Adipose tissue (tissue), 3 donors: ENCODE results near the gene SUCLG2. TPM values are rescaled to one million over a fixed set of nuclear protein-coding genes. Genes with fewer than 3 reads are reported as not detected.
"Not testable (repeated sequence)": the region's sequence is repeated elsewhere in the genome, so short reads cannot be mapped to it uniquely, and the experiment has no call there.

Experiments used
- H3K27ac ChIP-seq: one replicate; pipeline ENCODE4 v1.5.1; 2013; ENCODE audit warnings: low read depth, low read length
- WGBS, 3 donors: extraction: QIAGEN DNeasy Blood & Tissue Kit; methylation state at CpG; one replicate each; pipeline ENCODE4 v1.1.7; 2013; 5-methylcytosine and 5-hydroxymethylcytosine counted together
- polyA plus RNA-seq, 3 donors: library from polyadenylated mRNA; stranded (reverse); fragments of 200-250 nt; gene quantifications; one replicate each; pipeline ENCODE4 v1.2.3, GENCODE V29; 2013
- donor health status: healthy with polysubstance abuse.
- donor health status: Bipolar disorder and iron deficiency.
- donor health status: healthy.

The SUCLG2 gene
- polyA plus RNA-seq, 3 donors = 26.2 to 64.3 (median 50.3) TPM

DNA sequence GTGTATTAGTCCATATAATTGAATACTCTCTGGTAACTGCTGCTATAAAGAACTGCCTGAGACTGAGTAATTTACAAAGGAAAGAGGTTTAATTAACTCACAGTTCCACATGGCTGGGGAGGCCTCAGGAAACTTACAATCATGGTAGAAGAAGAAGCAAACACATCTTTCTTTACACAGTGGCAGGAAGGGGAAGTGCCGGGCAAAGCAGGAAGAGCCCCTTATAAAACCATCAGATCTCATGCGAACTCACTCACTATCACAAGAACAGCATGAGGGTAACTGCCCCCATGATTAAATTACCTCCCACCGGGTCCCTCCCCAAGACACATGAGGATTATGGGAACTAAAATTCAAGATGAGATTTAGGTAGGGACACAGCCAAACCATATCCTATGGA, 69.8 kb downstream of the SUCLG2 start:
- not testable (repeated sequence) for H3K27ac ChIP-seq
- 78 to 100% (median 82%) methylated on average over 3 of the region's 3 CpGs for WGBS, 3 donors

GRCh38 chr3:67580430-67581000, 73.9 kb downstream of the SUCLG2 start:
- no peak overlapping the region for H3K27ac ChIP-seq
- WGBS, 3 donors = 82 to 90% (median 84%) methylated on average over 6 of the region's 6 CpGs

GRCh38 chr3:67578416-67578815, 76.0 kb downstream of the SUCLG2 start:
- 68 to 88% (median 69%) methylated on average over 5 of the region's 5 CpGs for WGBS, 3 donors
- H3K27ac ChIP-seq = no peak overlapping the region

DNA sequence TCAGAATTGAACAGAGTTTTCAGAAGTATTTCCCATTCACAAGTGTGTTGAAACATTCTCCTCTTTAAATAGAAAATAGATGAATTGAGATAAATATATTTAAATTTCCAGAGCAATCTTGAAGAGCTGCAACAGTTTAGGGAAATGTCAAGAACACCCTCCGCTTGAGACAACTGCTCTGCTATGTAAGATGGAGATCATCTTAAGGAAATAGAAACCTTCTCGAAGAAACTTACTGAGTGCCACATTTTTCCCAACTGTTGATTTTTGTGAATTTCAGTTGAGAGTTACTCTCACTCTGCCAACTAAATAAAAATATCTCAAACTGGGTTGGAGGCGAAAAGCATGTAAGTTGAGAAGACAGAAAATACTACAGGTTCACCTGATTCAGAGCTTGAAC, 78.0 kb downstream of the SUCLG2 start:
- WGBS, 3 donors = 91 to 97% (median 97%) methylated on average over 3 of the region's 3 CpGs
- H3K27ac ChIP-seq = no peak overlapping the region

- 64 to 94% (median 89%) methylated on average over 3 of the region's 3 CpGs for WGBS, 3 donors
- no peak overlapping the region for H3K27ac ChIP-seq
These were observed 85.1 kb downstream of the SUCLG2 start for GRCh38 chr3:67569324-67569723.

DNA sequence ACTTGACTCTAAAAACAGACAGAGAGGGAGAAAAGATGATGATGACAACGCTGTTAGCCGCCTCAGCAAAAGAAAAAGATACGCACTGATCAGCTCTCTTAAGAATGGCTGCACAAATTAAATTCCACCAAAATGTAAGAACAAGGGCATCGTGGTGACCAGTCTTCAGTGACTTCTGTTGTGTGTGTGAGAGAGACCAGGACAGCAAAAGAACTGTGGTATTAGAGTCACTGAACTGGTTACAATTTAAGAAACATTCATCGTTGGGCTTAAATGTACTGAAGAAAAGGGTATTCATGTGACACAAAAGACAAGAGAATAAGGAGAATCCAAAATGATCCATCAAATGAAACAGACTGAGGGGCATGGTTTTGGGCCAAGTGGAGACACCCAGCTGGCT, 86.5 kb downstream of the SUCLG2 start:
- no peak overlapping the region for H3K27ac ChIP-seq
- WGBS, 3 donors = 75 to 85% (median 84%) methylated on average over 5 of the region's 5 CpGs

GRCh38 chr3:67564973-67565372, 89.4 kb downstream of the SUCLG2 start:
- WGBS, 3 donors = 86 to 98% (median 93%) methylated on average over 1 of the region's 1 CpG
- no peak overlapping the region for H3K27ac ChIP-seq

GRCh38 chr3:67564008-67564407, 90.4 kb downstream of the SUCLG2 start:
- WGBS, 3 donors = 85 to 88% (median 88%) methylated on average over 3 of the region's 3 CpGs
- H3K27ac ChIP-seq = no peak overlapping the region

GRCh38 chr3:67561667-67562394, 92.6 kb downstream of the SUCLG2 start:
- H3K27ac ChIP-seq = no peak overlapping the region
- 83 to 88% (median 88%) methylated on average over 2 of the region's 2 CpGs for WGBS, 3 donors

DNA sequence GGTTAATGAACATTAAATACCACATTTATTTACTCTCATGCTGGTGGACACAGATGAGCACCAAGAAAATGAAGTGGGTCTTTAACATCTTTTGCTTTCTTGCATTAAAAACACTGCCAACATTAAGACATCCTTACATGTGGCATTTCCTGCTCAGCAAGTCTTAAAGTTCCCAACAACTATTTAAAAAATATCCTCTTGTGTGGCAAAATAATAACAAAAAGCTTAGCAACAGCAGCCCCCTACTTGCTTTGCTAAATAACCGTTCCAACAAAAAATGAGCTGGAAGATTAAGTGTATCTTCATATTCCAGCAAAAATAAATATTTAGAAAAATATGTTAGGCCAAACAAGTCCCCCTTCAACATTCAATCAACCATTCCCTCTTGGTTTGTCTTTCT, 93.1 kb downstream of the SUCLG2 start:
- 33 to 73% (median 40%) methylated on average over 1 of the region's 1 CpG for WGBS, 3 donors
- no peak overlapping the region for H3K27ac ChIP-seq

- no peak overlapping the region for H3K27ac ChIP-seq
- 95 to 96% (median 95%) methylated on average over 7 of the region's 7 CpGs for WGBS, 3 donors
These were observed 95.3 kb downstream of the SUCLG2 start for GRCh38 chr3:67559029-67559605.

DNA sequence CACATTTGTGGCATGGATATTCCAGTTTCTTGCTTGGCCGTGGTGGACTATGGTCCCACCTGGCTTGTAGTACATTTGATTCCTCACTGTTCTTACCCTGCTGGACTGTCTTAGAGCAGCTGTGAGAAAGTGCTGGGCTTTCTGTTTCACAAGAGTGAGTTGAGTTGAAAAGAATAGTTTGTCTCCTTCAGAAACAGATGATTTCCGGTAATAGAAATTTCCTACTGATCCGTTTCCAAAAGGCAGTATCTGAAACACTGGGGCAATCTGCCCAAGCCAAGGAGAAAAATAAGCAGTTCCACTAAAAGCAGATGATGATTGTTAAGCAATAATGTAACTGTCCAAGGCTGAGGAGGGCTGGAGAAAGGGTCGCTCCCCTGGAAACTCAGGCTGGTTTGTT, 96.0 kb downstream of the SUCLG2 start:
- no peak overlapping the region for H3K27ac ChIP-seq
- 59 to 84% (median 66%) methylated on average over 4 of the region's 4 CpGs for WGBS, 3 donors

DNA sequence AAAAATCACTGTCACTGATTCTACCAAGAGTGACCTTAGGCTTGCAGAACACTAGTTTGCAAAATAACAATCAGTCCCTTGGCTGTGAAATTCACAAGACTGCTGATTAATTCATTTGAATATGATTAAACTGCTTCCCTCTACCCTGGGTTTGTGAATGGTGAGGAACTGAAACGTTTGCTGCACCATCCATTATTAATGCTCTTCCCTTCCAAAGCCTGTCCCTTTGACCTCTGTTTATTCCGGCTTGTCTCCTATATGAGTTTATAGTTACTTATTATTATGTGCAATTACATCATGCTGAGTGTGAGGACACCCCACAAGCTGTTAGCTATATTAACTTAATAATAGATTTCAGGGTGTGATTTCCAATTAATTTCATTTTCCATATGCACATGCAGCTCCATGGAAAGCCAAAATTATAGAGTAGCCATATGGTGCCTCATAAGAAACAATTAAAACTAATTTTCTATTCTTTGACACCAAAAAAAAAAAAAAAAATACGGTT, 96.5 kb downstream of the SUCLG2 start:
- H3K27ac ChIP-seq = no peak overlapping the region
- 83 to 92% (median 87%) methylated on average over 3 of the region's 3 CpGs for WGBS, 3 donors

DNA sequence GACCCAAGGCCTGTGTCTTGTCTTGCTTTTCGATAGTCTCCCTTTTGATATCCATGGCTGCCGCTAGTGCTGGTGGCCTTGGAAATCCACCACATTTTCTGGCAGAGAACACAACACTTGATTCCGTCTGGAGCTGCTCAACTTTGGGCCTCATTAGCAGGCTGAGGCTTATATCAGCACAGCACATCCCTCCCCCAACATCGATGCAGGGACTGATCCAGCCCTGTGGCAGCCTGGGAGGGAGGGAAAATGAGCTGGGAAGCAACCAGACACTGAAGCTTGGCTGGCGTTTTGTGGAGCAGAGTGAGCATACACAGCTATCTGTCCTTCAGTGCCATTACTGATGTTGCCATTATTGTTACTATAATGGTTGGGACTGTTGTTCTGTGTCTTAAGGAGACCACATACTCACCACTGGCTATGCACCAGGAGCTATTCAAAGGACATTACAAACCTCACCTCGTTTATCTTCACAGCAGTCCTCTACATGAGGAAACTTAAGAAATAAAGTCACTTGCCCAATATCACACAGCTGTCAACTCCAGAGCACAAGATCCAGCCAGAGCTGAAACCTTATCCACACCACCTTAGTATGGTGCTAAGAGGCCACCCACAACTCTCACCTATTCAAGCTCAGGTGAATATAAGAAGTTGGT, 102.9 kb downstream of the SUCLG2 start:
- H3K27ac ChIP-seq = no peak overlapping the region
- WGBS, 3 donors = 74 to 84% (median 84%) methylated on average over 6 of the region's 6 CpGs

DNA sequence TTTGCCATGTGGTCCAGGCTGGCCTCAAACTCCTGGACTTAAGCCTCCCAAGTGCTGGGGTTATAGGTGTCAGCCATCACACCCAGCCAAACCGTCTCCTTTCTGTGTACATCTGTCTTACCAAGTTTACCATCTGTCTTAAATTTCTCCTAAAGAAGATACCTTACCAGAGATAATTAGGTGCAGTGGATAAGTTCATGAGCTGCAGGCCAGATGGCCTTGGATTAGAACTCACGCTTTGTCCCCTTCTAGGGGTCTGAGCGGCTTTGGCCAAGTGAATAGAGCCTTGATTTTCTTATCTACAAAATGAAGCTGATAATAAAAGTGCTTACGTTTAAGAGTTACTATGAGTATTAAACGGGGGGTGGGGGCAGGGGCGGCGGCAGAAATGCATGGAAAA, 103.9 kb downstream of the SUCLG2 start:
- WGBS, 3 donors = 89 to 96% (median 90%) methylated on average over 7 of the region's 7 CpGs

DNA sequence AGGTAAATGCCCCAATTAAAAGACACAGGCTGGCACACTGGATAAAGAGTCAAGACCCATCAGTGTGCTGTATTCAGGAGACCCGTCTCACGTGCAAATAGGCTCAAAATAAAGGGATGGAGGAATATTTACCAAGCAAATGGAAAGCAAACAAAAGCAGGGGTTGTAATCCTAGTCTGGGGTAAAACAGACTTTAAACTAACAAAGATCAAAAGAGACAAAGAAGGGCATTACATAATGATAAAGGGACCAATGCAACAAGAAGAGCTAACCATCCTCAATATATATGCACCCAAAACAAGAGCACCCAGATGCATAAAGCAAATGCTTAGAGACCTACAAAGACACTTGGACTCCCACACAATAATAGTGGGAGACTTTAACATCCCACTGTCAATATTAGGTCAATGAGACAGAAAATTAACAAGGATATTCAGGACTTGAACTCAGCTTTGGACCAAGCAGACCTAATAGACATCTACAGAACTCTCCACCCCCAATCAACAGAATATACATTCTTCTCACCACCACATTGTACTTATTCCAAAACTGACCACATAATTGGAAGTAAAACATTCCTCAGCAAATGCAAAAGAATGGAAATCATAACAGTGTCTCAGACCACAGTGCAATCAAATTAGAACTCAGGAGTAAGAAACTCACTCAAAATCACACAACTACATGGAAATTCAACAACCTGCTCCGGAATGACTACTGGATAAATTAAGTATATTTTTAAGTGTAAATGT, 111.7 kb downstream of the SUCLG2 start:
- WGBS, 3 donors = 96 to 98% (median 97%) methylated on average over 3 of the region's 3 CpGs
- not testable (repeated sequence) for H3K27ac ChIP-seq

More for the DNA sequence above, 103.9 kb downstream of the SUCLG2 start:
- no peak overlapping the region for H3K27ac ChIP-seq

- H3K27ac ChIP-seq = no peak overlapping the region
- 88 to 91% (median 91%) methylated on average over 8 of the region's 8 CpGs for WGBS, 3 donors
These were observed 114.1 kb downstream of the SUCLG2 start for GRCh38 chr3:67540198-67540894.

DNA sequence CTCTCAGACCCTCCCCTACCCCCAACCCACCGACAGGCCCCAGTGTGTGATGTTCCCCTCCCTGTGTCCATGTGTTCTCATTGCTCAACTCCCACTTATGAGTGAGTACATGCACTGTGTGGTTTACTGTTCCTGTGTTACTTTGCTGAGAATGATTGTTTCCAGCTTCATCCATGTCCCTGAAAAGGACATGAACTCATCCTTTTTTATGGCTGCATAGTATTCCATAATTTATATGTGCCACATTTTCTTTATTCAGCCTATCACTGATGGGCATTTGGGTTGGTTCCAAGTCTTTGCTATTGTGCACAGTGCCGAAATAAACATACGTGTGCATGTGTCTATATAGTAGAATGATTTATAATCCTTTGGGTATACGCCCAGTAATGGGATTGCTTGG, 117.2 kb downstream of the SUCLG2 start:
- 88 to 98% (median 98%) methylated on average over 4 of the region's 4 CpGs for WGBS, 3 donors

More for the DNA sequence above, 117.2 kb downstream of the SUCLG2 start:
- H3K27ac ChIP-seq = not testable (repeated sequence)
